ENCODE data around the gene GAP43.

The GAP43 gene, protein sequence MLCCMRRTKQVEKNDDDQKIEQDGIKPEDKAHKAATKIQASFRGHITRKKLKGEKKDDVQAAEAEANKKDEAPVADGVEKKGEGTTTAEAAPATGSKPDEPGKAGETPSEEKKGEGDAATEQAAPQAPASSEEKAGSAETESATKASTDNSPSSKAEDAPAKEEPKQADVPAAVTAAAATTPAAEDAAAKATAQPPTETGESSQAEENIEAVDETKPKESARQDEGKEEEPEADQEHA

DNA sequence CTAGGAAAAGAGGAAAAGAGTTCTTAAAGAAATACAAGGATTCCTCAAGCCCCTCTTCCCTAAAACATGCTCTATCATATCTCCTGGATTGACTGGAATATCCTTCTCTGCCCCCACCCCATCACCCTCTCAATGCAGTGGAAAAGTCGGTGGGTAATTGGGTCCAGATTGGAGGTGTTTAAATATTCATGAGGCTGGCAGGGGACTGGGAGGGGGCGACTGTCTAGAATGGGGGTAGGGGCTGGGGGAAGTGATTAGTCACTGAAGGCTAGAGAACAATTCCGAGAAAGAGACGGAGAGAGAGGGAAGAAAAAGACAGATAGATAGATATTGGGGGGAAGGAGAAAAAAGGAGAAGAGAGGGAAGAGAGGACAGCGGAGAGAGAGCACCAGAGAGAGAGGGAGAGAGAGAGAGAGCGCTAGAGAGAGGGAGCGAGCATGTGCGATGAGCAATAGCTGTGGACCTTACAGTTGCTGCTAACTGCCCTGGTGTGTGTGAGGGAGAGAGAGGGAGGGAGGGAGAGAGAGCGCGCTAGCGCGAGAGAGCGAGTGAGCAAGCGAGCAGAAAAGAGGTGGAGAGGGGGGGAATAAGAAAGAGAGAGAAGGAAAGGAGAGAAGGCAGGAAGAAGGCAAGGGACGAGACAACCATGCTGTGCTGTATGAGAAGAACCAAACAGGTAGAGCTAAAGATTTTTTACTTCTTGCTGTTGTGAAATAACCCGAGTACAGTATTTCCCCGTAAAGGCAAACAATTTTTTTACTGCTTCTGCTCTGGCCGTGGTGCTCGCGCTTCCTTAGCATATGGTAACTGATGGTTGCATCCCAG, at the start of gene GAP43:
TSS of gene GAP43 (plus strand) at position 467 of the 825 bp plus-strand sequence. CDS start at position 647, 180 bp downstream.
- no peak for DNase-seq

DNA sequence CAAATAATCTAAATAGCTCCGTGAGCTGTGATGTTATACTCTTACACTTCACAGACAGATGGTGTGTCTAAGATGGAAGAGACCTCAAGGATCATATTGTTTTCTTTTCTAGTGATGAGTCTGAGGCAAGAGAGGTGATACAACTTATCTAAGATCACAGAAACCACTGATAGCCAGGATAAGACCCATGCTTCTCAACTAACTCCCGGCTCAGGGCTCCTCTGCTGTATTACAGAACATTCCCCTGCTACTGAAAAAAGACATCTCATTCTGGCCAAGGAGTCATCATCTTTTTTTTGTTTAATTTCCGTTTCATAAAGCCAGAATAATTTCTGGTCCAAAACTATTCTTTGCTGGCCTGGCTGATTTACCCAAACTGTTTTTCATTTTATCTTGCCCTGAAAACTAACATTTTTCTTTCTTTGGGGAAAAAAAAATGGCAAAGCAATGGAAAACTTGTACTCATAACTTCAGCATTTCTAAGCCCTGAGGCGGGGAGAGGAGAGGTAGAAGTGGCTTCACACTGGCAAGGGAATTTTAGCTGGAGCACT, 46.9 kb upstream of the GAP43 start:
- DNase-seq = no peak

DNA sequence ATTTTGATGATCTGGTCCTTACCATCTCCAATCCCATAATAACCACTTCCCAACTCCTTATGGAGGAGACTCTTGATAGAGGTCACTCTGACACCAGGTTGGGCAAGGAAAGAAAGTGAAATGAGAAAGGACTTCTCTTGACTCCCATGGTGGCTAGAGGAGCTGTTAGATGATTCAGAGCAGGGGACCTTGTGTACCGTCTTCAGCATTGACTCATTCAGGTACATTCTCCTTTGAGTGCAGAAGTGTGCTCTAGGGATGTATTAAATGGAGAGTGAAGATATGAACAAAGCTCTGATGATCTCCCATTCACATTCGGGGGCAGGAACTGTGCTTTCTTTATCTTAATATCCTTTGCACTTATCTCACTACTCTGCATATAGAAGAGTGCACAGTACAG, 46.3 kb upstream of the GAP43 start:
- no peak for DNase-seq

DNA sequence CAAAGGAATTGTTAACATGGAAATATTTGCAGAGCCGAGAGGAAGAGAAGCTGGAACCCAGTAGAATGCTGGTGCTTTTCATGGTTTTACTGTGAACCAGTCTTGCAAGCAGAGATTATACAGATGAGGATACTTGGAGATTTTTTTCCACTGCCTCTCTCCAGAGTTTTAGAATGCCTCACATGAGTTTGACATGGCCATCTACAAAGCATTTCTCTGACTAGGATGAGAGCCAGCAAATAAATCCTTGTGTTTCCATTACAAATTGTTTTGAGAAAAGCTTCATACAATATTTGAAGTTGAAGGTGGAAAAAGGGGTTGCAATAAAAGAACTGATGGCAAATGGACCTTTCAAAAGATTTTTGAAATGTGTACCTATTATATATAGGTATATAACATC, 45.0 kb upstream of the GAP43 start:
- DNase-seq = no peak

DNA sequence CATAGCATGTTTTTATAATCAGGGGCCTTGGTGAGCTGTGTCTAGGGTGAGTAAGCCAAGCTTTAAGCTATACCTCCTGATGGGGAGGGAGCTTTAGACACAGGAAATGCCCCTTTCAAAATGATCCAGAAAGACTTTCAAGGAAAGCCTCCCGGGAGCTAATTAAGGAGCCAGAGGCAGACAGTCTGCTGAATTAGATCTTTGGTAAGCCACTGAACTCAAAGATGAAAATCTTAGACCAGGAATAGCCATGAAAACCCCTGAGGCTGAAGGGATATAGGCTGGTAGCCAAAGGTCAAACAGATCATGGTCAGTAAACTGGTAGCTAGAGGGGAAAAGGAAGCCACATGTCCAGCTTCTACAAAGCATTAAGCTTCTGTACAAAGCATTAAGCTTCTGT, 42.7 kb upstream of the GAP43 start:
- no peak for DNase-seq

DNA sequence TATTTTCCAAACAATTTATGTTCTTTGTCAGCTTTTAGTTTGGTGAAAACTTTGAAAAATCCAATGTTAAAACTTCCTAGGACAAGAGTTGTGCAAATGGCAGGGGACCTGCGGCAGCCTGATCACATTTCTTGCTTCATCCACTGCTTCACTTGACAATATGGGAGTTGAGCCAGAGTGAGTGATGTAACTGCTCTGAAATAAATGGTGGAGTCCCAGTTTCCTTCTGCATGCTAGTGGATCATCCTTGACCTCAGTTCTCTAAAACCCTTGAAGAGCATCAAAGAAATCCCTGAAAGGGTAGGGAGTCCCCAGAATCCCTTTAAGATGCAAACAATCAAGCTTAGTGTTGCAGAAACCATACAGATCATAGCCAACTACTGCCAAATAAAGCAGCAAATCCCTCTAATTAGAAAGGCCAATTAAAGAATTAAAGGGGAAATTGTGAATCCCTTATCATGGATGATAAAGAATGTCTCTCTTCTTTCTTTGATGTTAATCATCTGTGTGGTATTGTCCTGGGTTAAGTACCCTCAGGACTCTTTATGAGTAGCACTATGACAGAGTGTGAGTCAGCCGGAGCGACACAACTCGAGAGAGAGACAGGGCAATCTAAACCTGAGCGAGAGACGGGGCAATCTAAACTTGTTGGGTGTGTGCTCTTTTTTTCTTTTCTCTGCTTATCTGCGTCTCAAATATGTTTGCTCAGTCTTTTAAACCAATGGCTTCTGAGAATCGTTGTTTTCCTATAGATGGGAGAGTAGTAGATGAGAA, 41.8 kb upstream of the GAP43 start:
- no peak for DNase-seq

DNA sequence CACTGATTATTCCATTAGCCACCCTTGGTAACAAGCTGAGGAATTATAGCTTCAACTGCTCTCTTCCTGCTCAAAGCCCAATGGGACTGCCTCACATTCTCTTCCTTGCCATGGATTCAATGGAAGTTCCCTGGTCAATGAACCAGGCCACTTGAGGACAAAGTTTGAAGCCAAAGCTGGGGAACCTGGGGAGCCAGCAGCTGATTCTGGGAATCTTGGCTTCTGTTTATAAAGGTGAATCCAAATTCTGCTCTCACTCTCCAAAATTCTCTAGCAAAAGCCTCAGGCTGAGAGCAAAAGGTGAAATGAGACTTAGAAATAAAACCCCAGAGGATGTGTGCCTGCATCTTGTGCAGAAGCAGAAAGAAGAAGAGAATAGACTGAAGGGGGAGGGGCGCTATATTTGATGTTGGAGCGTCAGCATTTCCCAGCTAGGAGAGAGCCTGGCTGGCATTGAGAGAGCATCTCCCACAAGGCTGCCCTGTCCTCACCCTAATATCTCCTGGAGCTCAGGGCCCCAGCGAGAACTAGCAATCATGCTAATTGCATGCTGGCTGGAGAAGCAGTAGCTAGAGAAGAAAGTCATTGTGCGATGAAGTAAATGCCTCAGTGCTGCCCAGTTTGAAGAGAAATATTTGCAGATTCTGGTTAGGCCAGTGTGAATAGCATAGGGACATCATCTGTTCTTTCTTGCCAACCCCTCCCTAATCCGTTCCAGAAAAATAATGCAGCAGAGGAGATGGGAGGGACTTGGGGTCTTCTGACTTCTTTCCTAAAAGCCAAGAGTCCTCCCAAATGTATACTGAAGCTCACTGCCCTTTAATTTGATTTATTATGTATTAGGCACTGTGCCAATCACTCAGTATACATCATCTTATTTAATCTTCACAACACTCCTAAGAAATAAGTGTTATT, 34.9 kb upstream of the GAP43 start:
- DNase-seq = no peak

DNA sequence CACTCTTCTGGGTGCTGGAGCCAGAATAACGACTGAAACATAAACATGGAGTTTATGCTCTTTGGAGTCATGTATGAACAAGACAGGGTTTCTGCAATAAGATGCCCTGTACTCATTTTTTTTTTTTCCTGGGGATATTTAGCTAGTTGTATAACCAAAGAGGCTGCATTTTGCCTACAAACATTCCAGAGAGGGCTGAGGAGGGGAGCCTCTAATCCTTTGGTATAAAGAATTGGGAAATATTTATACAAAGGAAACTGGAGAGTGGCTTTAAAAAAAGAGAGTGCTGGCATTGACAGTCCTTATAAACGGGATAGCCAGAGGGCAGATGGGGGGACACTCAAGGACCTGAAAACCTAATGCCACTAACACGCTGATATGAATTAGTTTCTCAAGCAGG, 32.4 kb upstream of the GAP43 start:
- DNase-seq = no peak

DNA sequence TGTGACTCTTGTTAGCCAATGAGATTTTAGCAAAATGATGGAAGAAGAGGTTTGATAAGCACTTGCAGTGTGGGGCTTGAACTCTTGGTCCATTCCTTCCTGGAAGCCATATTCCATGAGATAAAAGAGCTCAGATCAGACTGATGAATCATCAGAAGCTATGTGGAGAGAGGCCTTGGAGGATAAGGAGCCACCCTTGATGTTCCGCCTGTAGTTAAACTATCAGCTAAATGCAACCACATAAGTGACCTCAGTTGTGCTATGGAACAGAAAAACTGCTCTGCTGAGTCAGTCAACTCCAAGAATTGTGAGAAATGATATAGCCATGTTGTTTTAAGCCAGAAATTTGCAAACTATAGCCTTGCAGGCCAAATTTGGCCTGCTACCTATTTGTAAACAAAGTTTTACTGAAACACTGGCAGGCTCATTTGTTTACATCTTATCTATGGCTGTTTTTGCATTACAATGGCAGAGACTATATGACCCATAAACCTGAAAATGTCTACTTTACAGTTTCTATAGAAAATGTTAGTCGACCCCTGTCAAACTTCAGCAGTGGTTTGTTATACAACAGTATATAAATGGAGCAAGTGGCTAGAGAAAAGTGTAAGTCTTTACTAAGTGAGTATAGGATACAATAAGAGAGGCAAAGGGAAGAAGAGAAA, 27.6 kb upstream of the GAP43 start:
- no peak for DNase-seq

DNA sequence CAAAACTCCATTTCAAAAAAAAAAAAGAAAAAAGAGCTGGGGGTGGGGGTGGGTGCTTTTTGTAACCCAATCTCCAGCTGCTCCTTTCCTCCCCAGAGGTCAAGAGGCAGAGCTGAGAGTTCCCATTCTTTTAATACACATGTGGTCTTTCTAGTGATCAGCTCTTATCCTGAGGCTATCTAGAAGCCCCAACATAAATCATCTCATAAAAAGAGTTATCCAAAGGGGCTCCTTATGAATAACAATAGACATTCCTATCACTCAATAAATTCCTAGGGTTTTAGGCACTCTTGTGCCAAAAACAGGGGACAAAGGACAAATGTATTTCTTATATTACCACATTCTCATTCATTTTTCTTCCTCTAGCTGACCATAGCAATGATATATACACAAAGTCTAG, 25.1 kb upstream of the GAP43 start:
- no peak for DNase-seq

DNA sequence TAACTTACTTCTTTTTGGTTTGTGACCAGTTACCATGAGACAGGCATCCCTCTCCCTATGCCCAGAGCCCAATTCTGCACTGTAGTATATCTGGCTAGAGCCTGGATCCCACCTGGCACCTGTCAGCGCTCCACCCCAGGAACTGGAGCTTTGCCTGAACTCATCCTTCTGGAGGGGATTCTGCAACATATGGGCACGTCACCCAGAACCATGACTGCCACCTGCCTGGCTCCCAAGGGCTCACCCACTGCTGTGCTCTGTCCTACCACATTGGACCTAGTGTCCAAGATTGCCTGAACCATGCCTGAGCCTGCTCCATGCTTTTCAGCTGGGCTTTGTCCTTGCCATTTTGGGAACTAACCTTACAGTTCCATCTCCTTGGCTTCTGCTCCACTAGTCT, 21.1 kb upstream of the GAP43 start:
- no peak for DNase-seq

DNA sequence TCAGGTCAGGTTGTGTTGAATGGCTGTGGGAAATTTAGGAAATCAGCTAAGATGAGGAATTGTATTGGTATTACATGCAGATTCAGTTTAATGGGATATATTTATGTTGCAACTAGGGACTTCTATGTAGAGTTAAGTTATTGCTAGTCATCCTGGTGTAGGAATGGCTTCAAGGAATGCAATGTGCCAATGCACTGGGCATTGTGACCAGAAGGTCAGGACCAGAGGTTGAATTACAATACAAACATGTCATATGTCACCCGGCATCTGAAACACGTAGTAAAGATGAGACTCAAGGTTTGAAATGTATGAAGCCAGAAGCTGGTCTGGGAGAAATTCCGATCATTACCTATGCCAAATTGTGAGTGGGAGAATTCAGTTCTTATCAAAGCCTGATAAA, 11.7 kb upstream of the GAP43 start:
- no peak for DNase-seq

DNA sequence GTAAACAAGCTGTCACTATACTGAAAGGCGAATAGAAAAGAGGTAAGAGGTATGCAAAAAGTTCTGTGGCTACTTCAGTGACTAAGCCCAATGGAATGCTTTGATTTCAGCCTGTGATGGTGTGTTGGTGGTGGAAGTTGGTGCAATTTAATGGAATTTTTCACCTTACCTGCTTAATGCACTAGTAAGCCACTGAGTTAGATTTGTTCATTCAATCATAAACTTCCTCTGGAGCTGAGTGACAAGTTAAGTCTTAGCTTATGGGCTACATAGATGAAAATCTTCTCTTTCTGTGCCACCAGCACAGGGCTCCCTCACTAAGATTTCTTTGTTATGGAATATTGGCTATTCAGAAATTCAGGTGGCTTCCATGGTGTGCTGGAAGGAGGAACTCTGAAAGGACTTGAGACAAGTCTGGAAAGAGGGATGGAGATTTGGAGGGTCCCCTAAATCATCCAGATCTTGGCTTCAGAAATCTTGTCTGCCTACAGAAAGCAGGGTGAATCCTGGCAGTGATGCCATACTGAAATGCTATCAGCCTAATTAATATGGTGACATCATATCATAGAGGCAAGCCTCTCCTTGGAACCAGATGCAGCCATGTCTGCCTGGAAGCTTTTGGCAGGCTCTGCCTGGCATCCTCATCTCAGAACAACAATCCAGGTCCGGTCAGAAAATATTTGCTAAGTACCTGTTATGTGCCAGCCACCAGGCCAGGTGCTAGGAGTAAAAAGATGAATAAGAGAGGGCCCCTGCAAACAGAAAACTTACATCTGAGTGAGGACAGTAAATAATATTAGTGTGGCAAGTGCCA, 8.1 kb upstream of the GAP43 start:
- no peak for DNase-seq

DNA sequence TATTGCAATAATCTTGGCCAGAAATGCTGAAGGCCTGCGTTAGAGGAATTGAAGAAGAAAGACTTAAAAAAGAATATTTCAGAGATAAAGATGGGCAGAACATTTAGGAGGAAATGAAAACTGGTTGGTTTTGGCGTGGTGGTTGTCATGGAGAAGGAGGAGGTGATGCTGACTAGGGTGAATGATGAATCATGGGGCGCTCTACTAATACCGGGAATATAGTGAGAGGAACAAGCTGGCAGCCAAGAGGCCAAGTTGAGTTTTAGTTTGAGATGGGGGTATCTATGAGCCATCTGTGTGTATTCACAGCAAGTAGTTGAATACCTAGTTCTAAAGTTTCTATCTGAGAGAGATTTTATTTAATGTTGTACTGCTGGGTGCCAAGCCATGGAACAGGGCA, 6.8 kb upstream of the GAP43 start:
- DNase-seq = no peak

DNA sequence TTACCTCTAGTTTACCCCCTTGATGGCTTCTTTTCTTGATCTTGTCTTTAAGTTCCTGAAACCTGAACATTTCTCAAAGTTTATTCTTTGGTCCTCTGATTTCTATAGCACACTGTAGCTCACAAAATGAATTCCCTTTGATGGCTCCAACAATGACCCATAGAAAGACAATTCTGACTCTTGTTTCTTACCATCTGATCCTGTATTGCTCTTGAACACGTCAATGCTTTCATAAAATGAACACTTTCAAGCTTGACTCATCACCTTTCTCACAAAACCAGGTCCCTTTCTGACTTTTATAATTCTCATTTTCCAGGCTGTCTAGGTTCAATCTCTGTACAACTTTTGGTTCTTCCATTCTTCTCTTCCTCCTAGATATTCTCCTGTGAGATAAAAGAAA, 5.7 kb upstream of the GAP43 start:
- DNase-seq = no peak

DNA sequence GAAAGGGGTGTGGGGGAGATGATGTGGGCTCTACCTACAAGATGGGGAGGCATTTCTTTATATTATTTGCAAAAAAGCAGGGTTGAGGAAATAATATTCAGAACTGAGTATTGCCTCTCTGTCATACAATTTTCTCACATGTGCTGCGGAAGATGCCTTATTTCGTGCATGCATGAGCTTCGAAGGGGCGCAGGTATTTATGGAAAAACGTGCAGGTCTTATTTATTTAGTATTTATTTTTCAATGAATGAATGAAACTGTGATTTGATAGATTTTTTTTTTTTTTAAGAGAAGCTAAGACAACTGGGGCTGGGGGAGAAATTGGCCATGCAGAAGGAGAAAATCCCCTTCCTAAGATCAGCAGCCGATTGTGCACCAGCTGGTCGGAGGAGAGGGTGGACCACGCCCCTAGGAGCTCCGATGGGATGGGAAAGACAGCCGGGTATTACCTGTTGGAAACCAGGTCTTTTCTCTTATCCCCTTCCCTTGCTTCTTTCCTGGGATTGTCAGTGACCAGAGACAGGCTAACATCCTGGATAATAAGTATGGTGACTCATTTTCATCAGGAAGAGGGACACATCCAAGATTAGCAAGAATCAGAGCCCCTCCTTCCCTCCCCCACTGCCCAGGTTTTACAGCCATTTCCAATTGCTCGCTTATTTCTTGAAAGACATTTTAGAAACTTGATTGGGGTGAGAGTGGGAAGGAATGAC, 875 bp downstream of the GAP43 start:
- no peak for DNase-seq

DNA sequence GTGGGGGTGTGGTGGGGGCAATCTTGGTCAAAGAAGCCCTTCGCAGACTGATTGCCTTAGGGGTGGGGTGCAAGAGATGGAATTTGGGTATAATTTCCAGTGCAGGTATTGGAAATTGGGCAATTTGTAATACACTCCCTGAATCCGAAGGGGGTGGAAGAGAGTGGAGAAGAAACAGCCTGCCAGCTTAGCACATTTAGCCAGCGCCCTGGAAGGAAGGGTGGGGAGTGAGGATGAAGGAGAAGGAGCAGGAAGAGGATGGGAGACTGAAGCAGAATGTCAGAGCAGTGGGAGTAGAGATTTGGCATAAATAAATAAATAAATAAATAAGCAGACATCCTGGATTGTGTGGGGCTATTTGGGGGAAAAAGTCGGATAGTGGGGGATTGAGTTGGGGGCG, 1.6 kb downstream of the GAP43 start:
- DNase-seq = no peak

DNA sequence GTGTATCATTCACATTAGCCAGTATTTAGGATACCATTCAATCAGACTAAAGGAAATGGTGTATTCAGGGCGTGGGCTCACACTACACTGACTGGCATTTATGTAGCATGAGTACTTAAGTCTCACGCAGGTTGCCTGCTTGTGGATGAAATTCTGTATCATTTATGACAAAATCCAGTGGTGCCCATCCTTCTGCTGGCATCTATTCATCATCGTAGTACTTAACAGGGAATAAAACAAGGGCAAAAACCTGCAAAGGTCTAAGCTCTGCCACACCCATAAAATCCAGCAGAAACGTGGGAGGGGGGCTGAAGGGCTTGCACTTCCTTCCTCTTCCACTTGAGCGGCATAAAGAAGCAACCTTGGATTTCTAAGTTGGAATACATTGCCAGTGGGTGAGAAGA, 2.7 kb downstream of the GAP43 start:
- DNase-seq = no peak

DNA sequence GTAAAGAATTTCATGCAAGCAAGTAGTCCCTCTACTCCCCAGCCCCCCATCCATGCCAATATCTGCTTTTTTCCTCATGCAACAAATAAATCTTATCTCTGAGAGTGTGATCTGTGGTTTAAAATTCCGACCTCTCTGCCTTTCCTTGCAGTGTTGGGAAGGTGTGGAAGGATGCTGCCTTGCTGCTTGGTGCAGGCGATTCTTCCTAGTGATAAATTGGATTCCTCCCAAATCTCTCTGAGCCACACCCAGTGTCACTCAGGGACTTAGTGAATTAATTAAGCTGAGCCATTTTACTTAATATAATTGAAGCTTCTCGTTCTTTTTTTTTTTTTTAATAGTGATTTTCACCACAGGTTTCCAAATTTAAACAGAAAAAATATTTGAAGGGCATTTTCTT, 3.4 kb downstream of the GAP43 start:
- no peak for DNase-seq

Data from CD4-positive, alpha-beta T cell treated with Interleukin-1 beta for 1 hour (primary cell).